ENCODE data around the gene ATP5F1C.
"Not testable (repeated sequence)": the region's sequence is repeated elsewhere in the genome, so short reads cannot be mapped to it uniquely, and the experiment has no call there.

ATP5F1C gene

GRCh38 chr10:7787857-7788638 lies at the start of gene ATP5F1C, which contains the start of gene KIN:
TSS of gene ATP5F1C (plus strand) at chr10:7788177. CDS start at chr10:7788208, 31 bp downstream.
TSS of gene KIN (minus strand) at chr10:7787993. CDS start at chr10:7787933, 60 bp downstream.
- peak; percentile 97 for DNase-seq

DNA sequence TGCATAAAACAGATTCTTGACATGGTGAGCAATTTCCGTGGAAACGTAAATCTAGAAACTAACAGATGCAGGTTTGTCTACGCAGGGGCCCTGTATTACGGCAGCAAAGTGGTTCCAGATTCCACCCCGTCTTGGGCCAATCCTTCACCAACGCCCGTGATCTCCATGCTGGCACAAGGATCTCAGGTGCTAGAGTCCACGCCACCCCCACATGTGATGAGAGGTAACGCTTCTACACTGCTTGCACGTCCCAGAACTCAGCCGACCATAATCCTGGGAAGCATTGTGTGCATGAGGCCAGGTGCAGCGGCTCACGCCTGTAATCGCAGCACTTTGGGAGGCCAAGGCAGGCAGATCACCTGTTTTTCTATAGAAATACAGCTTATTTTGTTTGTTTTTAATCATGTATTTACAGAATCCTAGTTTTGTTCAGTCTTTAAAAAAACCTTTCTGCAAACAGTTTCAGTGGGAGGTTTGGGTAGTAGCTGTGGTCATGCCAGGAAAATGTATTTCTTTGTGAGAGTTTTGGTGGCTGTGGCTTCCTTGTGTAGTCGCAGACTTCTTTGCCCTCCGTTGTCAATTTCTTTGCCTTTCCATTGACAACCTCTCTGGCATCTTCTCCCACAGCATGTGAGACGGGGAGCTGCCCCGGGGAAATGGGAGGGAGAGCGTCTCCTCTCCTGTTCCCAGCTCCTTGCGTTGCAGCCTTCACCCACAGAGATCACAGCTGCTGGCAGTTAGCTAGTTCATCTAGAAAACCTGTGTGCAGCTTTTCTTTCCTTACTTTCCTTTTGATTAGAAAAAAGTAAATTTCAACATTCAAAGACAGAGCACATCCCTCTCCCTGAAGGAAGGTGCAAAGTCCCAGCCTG lies 49.2 kb upstream of the ATP5F1C start:
- no peak for DNase-seq

DNA sequence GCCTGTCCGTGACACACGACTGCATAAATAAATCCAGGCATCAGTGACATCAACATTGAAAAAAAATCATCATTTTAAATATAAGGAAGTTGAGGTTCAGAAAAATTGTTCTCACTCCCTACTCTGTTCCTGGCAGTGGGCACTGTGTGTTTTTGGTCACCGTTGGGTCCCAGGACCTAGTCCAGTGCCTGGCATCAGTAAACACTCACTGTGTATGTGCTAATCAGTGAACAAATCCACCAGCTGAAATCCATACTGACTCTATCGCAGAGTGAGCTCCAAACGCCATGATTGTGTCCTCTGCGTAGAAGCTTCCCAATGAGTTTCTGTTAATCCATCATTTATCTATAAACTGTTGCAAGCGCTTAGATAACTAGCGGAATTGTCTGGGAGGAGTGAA lies 43.7 kb upstream of the ATP5F1C start:
- DNase-seq: no peak

GRCh38 chr10:7748637-7749036 lies 39.3 kb upstream of the ATP5F1C start:
- DNase-seq: not testable (repeated sequence)

DNA sequence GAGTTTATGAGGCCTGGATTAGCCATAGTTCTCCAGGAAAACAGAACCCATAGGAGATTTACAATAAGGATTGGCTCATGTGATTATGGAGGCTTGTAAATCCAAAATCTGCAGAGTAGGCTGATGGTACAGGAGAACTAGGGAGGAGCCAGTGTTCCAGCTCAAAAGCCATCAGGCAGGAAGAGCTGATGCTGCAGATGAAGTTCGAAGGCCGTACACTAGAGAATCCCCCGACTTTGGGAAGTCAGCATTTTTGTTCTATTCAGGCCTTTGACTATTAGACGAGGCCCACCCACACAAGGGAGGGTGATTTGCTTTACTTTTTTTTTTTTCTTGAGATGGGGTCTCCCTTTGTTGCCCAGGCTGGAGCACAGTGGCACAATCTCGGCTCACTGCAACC lies 37.8 kb upstream of the ATP5F1C start:
- DNase-seq: no peak

- DNase-seq: no peak
These were observed 35.7 kb upstream of the ATP5F1C start for GRCh38 chr10:7752251-7752650.

GRCh38 chr10:7755103-7755502 lies 32.9 kb upstream of the ATP5F1C start:
- DNase-seq: no peak

- peak; percentile 14 for DNase-seq
These were observed 31.5 kb upstream of the ATP5F1C start for GRCh38 chr10:7756360-7756992.

GRCh38 chr10:7763929-7764328 lies 24.0 kb upstream of the ATP5F1C start:
- no peak for DNase-seq

DNA sequence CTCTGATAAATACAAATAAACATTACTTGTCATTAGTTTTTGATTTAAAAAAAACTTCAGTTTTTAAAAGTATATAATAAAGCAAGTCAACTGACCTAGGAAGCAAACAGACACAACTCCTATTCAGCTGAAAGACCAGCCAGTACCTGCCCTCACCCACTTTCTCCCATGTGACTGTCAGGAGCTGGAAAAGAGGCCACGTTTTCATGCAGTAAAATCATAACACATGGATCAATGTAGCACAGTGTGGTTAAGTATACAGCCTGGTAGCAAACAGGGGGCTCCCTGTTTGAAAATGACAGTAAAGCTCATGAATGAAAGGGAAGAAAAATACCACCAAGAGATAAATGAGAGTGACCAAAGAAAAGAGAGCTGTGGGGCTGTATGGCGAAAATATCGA lies 21.7 kb upstream of the ATP5F1C start:
- no peak for DNase-seq

GRCh38 chr10:7767209-7767608 lies 20.8 kb upstream of the ATP5F1C start:
- DNase-seq: no peak

DNA sequence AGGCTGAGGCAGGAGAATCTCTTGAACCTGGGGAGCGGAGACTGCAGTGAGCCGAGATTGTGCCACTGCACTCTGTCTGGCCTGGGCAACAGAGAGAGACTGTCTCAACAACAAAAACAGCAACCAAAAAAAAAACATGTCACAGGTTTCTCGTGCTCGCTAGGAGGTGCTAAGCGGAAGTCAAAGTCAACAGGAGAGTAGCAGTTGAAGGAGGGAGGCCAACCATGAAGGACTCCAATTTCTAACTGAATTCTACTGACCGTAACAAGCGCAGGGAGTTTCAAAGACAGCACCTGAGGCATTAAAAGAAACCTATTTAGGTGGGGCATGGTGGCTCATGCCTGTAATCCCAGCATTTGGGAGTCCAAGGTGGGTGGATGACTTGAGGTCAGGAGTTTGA lies 19.6 kb upstream of the ATP5F1C start:
- DNase-seq: no peak

- DNase-seq: no peak
These were observed 13.9 kb upstream of the ATP5F1C start for GRCh38 chr10:7773845-7774801.

DNA sequence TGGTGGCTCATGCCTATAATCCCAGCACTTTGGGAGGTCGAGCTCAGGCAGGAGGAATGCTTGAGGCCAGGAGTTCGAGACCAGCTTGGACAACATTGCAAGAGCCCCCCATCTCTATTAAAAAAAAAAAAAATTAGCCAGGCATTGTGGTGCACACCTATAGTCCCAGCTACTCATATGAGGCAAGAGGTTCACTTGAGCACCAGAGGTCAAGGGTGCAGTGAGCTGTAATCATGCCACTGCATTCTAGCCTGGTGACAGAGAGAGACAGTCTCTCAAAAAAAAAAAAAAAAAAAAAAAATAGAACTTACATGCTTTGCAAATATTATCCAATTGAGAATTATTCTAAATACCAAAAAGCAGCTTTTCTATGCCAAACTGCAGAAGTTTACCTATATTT lies 11.2 kb upstream of the ATP5F1C start:
- DNase-seq: no peak

DNA sequence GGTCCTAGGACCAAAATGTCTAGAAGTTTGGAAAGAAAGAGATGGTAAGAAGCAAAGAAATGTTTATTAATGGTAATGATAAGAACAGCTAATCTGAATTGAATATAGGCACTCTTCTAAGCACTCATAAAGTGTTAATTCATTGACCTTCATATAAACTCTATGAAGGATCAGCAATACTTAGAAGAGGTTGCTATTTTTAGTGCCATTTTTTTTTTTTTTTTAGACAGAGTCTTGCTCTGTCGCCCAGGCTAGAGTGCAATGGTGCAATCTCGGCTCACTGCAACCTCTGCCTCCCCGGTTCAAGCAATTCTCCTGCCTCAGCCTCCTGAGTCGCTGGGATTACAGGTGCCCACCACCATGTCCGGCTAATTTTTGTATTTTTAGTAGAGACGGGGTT lies 5.8 kb upstream of the ATP5F1C start:
- not testable (repeated sequence) for DNase-seq

GRCh38 chr10:7786430-7786829 lies 1.5 kb upstream of the ATP5F1C start:
- DNase-seq: no peak

DNA sequence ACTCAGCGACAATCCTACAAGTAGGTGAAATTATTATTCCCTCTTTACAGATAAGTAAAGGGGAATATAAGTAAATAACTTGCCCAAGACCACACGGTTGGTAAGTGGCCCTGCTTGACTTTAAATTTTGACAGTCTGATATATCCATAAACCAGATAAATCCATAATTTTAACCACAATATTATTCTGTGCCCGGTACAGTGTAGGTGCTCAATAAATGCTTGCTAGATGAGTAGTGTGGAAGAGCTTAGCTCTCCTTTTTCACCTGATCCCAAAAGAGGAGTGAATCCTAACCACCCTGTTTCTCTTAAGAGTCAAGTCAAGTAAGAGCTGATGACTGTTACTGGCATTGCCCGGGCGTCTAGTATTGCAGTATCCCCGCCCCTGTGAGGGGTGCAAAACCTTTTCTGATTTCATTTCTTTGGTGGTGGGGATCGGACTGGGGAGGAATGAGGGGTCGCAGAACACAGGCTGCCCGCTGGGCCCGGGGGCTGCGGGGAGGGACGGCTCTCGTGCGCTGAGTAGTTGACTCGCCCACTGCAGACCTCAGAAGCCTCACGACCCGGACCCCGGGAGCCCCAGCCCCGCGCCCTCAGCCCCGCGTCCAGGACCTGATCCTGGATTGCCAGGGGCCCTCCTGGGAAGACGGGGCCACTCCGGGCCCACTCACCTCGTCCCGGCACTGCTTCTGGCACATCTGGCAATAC lies 674 bp upstream of the ATP5F1C start:
- DNase-seq: no peak

DNA sequence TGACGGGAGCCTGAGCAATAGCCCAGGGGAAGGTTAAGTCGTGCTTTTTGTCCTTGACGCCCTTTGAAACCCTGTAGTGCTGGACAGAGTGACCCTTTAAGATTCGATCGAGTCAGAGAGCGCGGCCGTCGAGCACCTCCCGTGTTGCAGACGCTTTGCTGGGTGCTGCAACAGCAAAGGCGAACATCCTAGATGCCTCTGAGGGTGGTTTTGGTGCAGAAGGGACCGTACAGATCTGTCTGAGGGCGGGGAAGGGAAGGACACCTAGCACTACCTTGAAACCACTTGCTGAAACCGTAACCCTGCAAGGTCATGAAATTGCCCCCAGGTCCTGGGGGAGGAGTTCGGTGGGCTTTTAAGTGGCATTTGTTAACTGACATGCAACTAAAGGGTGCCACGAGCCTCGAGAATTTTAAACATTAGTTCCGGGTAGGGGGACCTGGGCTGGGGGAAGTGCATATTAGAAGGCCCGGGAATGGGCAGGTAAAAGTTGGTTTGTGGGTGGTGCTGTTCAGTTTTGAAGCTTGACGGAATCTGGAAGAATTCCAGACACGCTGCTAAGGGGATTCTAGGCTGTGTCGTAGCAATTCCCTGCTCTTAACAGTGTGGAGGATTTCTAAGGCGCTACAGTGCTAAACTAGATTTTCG lies 786 bp downstream of the ATP5F1C start:
- no peak for DNase-seq

GRCh38 chr10:7789390-7789789 lies 1.4 kb downstream of the ATP5F1C start:
- DNase-seq: no peak

DNA sequence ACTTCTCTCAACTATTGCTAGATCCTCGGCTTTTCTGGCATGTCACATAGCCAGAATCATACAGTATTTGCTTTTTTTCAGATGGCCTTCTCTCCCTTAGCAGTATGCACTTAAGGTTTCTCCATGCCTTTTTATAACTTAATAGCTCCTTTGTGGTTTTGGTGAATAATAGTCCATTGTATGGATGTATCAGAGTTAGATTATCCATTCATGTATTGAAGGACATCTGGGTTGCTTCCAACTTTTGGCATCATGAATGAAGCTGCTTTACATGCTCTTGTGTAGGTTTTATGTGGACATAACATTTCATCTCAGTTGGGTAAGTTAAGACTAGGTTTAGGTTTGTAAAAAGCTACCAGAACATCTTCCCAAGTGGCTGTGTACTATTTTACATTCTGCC lies 4.6 kb downstream of the ATP5F1C start:
- no peak for DNase-seq
